CD4-positive, CD25-positive, alpha-beta regulatory T cell (primary cell): ENCODE measurements around the gene SF3A2. TPM values are rescaled to one million over a fixed set of nuclear protein-coding genes. Genes with fewer than 3 reads are reported as not detected.

ENCODE experiments used
- ATAC-seq, 2 donors: fragments of 150-1000 bp; cut with Tn5 transposase; one replicate each; pipeline ENCODE4 v1.10.0; 2021; ENCODE audit warnings: low read depth in 2 of 2, moderate number of reproducible peaks in 2 of 2, moderate library complexity in 1 of 2
- DNase-seq, 3 donors: peaks; one replicate each; pipeline versions ENCODE4 v3.0.0 to v3.0.0-alpha.2; 2012 to 2022; ENCODE audit warnings: mixed read lengths in 1 of 3
- H3K27ac ChIP-seq: one replicate; pipeline ENCODE4 v1.7.0; 2013; ENCODE audit warnings: mild to moderate bottlenecking, low read length; ENCODE audit not compliant: insufficient read depth, poor library complexity, severe bottlenecking
- H3K27me3 ChIP-seq: one replicate; pipeline ENCODE4 v1.7.0; 2013; ENCODE audit warnings: low read length; ENCODE audit not compliant: control insufficient read depth, insufficient read depth
- H3K36me3 ChIP-seq: one replicate; pipeline ENCODE4 v1.7.0; 2013; ENCODE audit warnings: mild to moderate bottlenecking, low read length, moderate library complexity; ENCODE audit not compliant: control insufficient read depth, insufficient read depth
- H3K4me1 ChIP-seq: 2 replicates; pipeline ENCODE4 v1.7.0; 2013; ENCODE audit warnings: mild to moderate bottlenecking, low read length; ENCODE audit not compliant: insufficient read depth, control insufficient read depth, poor library complexity, severe bottlenecking
- H3K4me3 ChIP-seq: one replicate; pipeline ENCODE4 v1.7.0; 2013; ENCODE audit warnings: low read depth, mild to moderate bottlenecking, low read length, moderate library complexity
- H3K9me3 ChIP-seq, 2 experiments: 1 replicate in 1 of 2; 2 replicates in 1 of 2; pipeline ENCODE4 v1.7.0; 2013; ENCODE audit warnings: low read length in 2 of 2, mild to moderate bottlenecking in 1 of 2, moderate library complexity in 1 of 2; ENCODE audit not compliant: control insufficient read depth in 2 of 2
- H3K27ac Mint-ChIP-seq, 3 donors: one replicate each; pipeline ENCODE4 v1.8.0; 2020 to 2022; ENCODE audit warnings: mild to moderate bottlenecking in 3 of 3, mixed read lengths in 3 of 3, moderate library complexity in 2 of 3
- H3K27me3 Mint-ChIP-seq: one replicate; pipeline ENCODE4 v1.8.0; 2022; ENCODE audit warnings: mild to moderate bottlenecking, mixed read lengths
- H3K36me3 Mint-ChIP-seq: one replicate; pipeline ENCODE4 v1.8.0; 2020; ENCODE audit warnings: mixed read lengths
- H3K4me1 Mint-ChIP-seq, 4 donors: one replicate each; pipeline ENCODE4 v1.8.0; 2020 to 2022; ENCODE audit warnings: mixed read lengths in 4 of 4, mild to moderate bottlenecking in 1 of 4
- H3K4me3 Mint-ChIP-seq, 4 donors: one replicate each; pipeline ENCODE4 v1.8.0; 2020 to 2022; ENCODE audit warnings: mild to moderate bottlenecking in 4 of 4, mixed read lengths in 4 of 4, moderate library complexity in 3 of 4
- H3K9me3 Mint-ChIP-seq, 7 donors: one replicate each; pipeline ENCODE4 v1.8.0; 2020 to 2022; ENCODE audit warnings: mixed read lengths in 7 of 7, mild to moderate bottlenecking in 3 of 7, moderate library complexity in 2 of 7
- polyA plus RNA-seq, 4 donors: library from polyadenylated mRNA; unstranded; fragments of 300-500 nt; fragmentation: Illumina TruSeq; gene quantifications; one replicate each; pipeline ENCODE4 v1.2.3, GENCODE V29; 2021
- total RNA-seq: library from RNA; stranded (reverse); gene quantifications from one replicate; pipeline ENCODE4 v1.2.3, GENCODE V29; 2022

SF3A2 gene
- total and polyA plus RNA-seq, 5 donors from 2014 or later, result 13.5 to 146 (median 23.0) TPM

- H3K4me3 Mint-ChIP-seq, result no peak overlapping the region
- Histone ChIP-seq H3K27ac (no peak overlapping the region), H3K9me3 (no peaks in the 10 kb centered on the region), H3K36me3 (peaks cover 19% of the 10 kb centered on the region), H3K27me3 (no peaks in the 10 kb centered on the region), H3K4me3 (no peak overlapping the region), H3K4me1 (no peaks in the 10 kb centered on the region)
- H3K9me3 Mint-ChIP-seq, result no peaks in the 10 kb centered on the region
- ATAC-seq (no peak), DNase-seq (no peak)
- peaks cover 11% of the 10 kb centered on the region for H3K36me3 Mint-ChIP-seq
- H3K27me3 Mint-ChIP-seq, result no peaks in the 10 kb centered on the region
- no peak overlapping the region for H3K27ac Mint-ChIP-seq
- peaks cover 0 to 8% (median 0%) of the 10 kb centered on the region in 4 donors for H3K4me1 Mint-ChIP-seq
Observed at GRCh38 chr19:2193807-2194206, 42.8 kb upstream of the SF3A2 start.

- no peak for DNase-seq
- Mint-ChIP-seq H3K27me3 (no peaks in the 10 kb centered on the region), H3K4me1 (peaks cover 0 to 10% (median 0%) of the 10 kb centered on the region in 4 donors), H3K27ac (no peak overlapping the region), H3K9me3 (no peaks in the 10 kb centered on the region), H3K4me3 (peak overlapping the region in 1 of 4 donors; percentile 21), H3K36me3 (peaks cover 11% of the 10 kb centered on the region)
- no peak overlapping the region for H3K27ac ChIP-seq
- no peak for ATAC-seq
- no peak overlapping the region for H3K4me3 ChIP-seq
- H3K27me3 ChIP-seq, result no peaks in the 10 kb centered on the region
- H3K36me3 ChIP-seq, result peaks cover 19% of the 10 kb centered on the region
- no peaks in the 10 kb centered on the region for H3K9me3 ChIP-seq
- H3K4me1 ChIP-seq, result no peaks in the 10 kb centered on the region
Observed at GRCh38 chr19:2194513-2195078, 42.0 kb upstream of the SF3A2 start.

- Mint-ChIP-seq H3K27ac (peak overlapping the region in 1 of 3 donors; percentile 66), H3K36me3 (peaks cover 11% of the 10 kb centered on the region), H3K4me1 (peaks cover 0 to 10% (median 0%) of the 10 kb centered on the region in 4 donors), H3K27me3 (no peaks in the 10 kb centered on the region), H3K9me3 (no peaks in the 10 kb centered on the region), H3K4me3 (no peak overlapping the region)
- H3K4me3 ChIP-seq, result no peak overlapping the region
- no peaks in the 10 kb centered on the region for H3K27me3 ChIP-seq
- no peak overlapping the region for H3K27ac ChIP-seq
- no peaks in the 10 kb centered on the region for H3K4me1 ChIP-seq
- no peak for ATAC-seq
- peaks cover 19% of the 10 kb centered on the region for H3K36me3 ChIP-seq
- DNase-seq, result no peak
- no peaks in the 10 kb centered on the region for H3K9me3 ChIP-seq
Observed at GRCh38 chr19:2195361-2195760, 41.3 kb upstream of the SF3A2 start.

GRCh38 chr19:2195914-2196313 lies 40.7 kb upstream of the SF3A2 start:
- H3K4me3 Mint-ChIP-seq, result no peak overlapping the region
- DNase-seq (no peak), ATAC-seq (no peak)
- Histone ChIP-seq H3K27me3 (no peaks in the 10 kb centered on the region), H3K9me3 (no peaks in the 10 kb centered on the region), H3K27ac (no peak overlapping the region), H3K36me3 (peaks cover 16% of the 10 kb centered on the region), H3K4me1 (no peaks in the 10 kb centered on the region), H3K4me3 (no peak overlapping the region)
- no peak overlapping the region for H3K27ac Mint-ChIP-seq
- H3K27me3 Mint-ChIP-seq, result no peaks in the 10 kb centered on the region
- peaks cover 10% of the 10 kb centered on the region for H3K36me3 Mint-ChIP-seq
- H3K4me1 Mint-ChIP-seq, result peaks cover 0 to 10% (median 0%) of the 10 kb centered on the region in 4 donors
- H3K9me3 Mint-ChIP-seq, result no peaks in the 10 kb centered on the region

- peaks cover 8% of the 10 kb centered on the region for H3K36me3 Mint-ChIP-seq
- H3K4me1 ChIP-seq, result no peaks in the 10 kb centered on the region
- H3K27me3 ChIP-seq, result no peaks in the 10 kb centered on the region
- DNase-seq (no peak), ATAC-seq (no peak)
- no peak overlapping the region for H3K4me3 ChIP-seq
- no peaks in the 10 kb centered on the region for H3K9me3 ChIP-seq
- H3K27ac ChIP-seq, result no peak overlapping the region
- H3K36me3 ChIP-seq, result peaks cover 8% of the 10 kb centered on the region
- H3K4me3 Mint-ChIP-seq, result no peak overlapping the region
- peaks cover 0 to 10% (median 0%) of the 10 kb centered on the region in 4 donors for H3K4me1 Mint-ChIP-seq
- no peak overlapping the region for H3K27ac Mint-ChIP-seq
- H3K9me3 Mint-ChIP-seq, result no peaks in the 10 kb centered on the region
- no peaks in the 10 kb centered on the region for H3K27me3 Mint-ChIP-seq
Observed at GRCh38 chr19:2197270-2197669, 39.4 kb upstream of the SF3A2 start.

GRCh38 chr19:2198317-2198716 lies 38.3 kb upstream of the SF3A2 start:
- Mint-ChIP-seq H3K36me3 (peaks cover 4% of the 10 kb centered on the region), H3K4me3 (no peak overlapping the region), H3K27ac (no peak overlapping the region), H3K27me3 (no peaks in the 10 kb centered on the region), H3K9me3 (no peaks in the 10 kb centered on the region), H3K4me1 (peaks cover 0 to 8% (median 0%) of the 10 kb centered on the region in 4 donors)
- Histone ChIP-seq H3K27me3 (no peaks in the 10 kb centered on the region), H3K9me3 (no peaks in the 10 kb centered on the region), H3K36me3 (peaks cover 5% of the 10 kb centered on the region), H3K27ac (no peak overlapping the region), H3K4me1 (no peaks in the 10 kb centered on the region), H3K4me3 (no peak overlapping the region)
- DNase-seq (no peak), ATAC-seq (no peak)

- H3K27me3 ChIP-seq, result no peaks in the 10 kb centered on the region
- Mint-ChIP-seq H3K36me3 (peaks cover 5% of the 10 kb centered on the region), H3K27ac (no peak overlapping the region), H3K4me1 (peaks cover 0 to 9% (median 0%) of the 10 kb centered on the region in 4 donors), H3K4me3 (no peak overlapping the region), H3K9me3 (no peaks in the 10 kb centered on the region), H3K27me3 (no peaks in the 10 kb centered on the region)
- H3K4me3 ChIP-seq, result no peak overlapping the region
- no peak for DNase-seq
- H3K9me3 ChIP-seq, result no peaks in the 10 kb centered on the region
- H3K4me1 ChIP-seq, result no peaks in the 10 kb centered on the region
- H3K36me3 ChIP-seq, result peaks cover 3% of the 10 kb centered on the region
- ATAC-seq, result no peak
- no peak overlapping the region for H3K27ac ChIP-seq
Observed at GRCh38 chr19:2199215-2199614, 37.4 kb upstream of the SF3A2 start.

- H3K36me3 ChIP-seq, result peaks cover 7% of the 10 kb centered on the region
- no peaks in the 10 kb centered on the region for H3K27me3 ChIP-seq
- no peak for ATAC-seq
- no peaks in the 10 kb centered on the region for H3K4me1 ChIP-seq
- Mint-ChIP-seq H3K4me3 (no peak overlapping the region), H3K27me3 (no peaks in the 10 kb centered on the region), H3K27ac (peak overlapping the region in 1 of 3 donors; percentile 43), H3K36me3 (peaks cover 6% of the 10 kb centered on the region), H3K4me1 (peaks cover 0 to 9% (median 0%) of the 10 kb centered on the region in 4 donors), H3K9me3 (no peaks in the 10 kb centered on the region)
- no peaks in the 10 kb centered on the region for H3K9me3 ChIP-seq
- H3K4me3 ChIP-seq, result no peak overlapping the region
- H3K27ac ChIP-seq, result no peak overlapping the region
- no peak for DNase-seq
Observed at GRCh38 chr19:2199861-2200623, 36.6 kb upstream of the SF3A2 start.
